Measurements from ENCODE around the gene ARHGEF25.

Gene ARHGEF25

GRCh38 chr12:57582440-57582839 is 28.8 kb upstream of the ARHGEF25 start:
- TF ChIP-seq CTCF (IDR thresholded peaks at IDR 0.05) = no peak

- TF ChIP-seq CTCF (IDR thresholded peaks at IDR 0.05) = peak; percentile 97
These were observed 28.0 kb upstream of the ARHGEF25 start for GRCh38 chr12:57583008-57583831.

- no peak for TF ChIP-seq CTCF (IDR thresholded peaks at IDR 0.05)
These were observed 27.2 kb upstream of the ARHGEF25 start for GRCh38 chr12:57584050-57584449.

GRCh38 chr12:57584690-57585089 is 26.5 kb upstream of the ARHGEF25 start:
- no peak for TF ChIP-seq CTCF (IDR thresholded peaks at IDR 0.05)

- no peak for TF ChIP-seq CTCF (IDR thresholded peaks at IDR 0.05)
These were observed 26.1 kb upstream of the ARHGEF25 start for GRCh38 chr12:57585156-57585555.

GRCh38 chr12:57586128-57586527 is 25.1 kb upstream of the ARHGEF25 start:
- TF ChIP-seq CTCF (IDR thresholded peaks at IDR 0.05) = no peak

GRCh38 chr12:57586832-57587429 is 24.3 kb upstream of the ARHGEF25 start:
- no peak for TF ChIP-seq CTCF (IDR thresholded peaks at IDR 0.05)
